Thyroid gland (tissue), 4 donors: ENCODE results near the gene LCN15.

Experiments
- POLR2A ChIP-seq, 2 donors: fragments of 450-650 bp; IDR thresholded peaks; one replicate each; pipeline ENCODE4 v1.6.1; 2017; ENCODE audit warnings: antibody characterized with exemption in 2 of 2, mild to moderate bottlenecking in 2 of 2, moderate library complexity in 1 of 2
- TF ChIP-seq, protein P1 (sequence below), 6 experiments: fragments of 200-600 bp in 3 of 6; fragments of 450-650 bp in 3 of 6; sonication (generic) in 3 of 6; IDR thresholded peaks; one replicate each; pipeline ENCODE4 v1.5.1; 2016 to 2019; ENCODE audit warnings: antibody characterized with exemption in 6 of 6, mild to moderate bottlenecking in 2 of 6, inconsistent platforms in 1 of 6, moderate library complexity in 1 of 6

DNA sequence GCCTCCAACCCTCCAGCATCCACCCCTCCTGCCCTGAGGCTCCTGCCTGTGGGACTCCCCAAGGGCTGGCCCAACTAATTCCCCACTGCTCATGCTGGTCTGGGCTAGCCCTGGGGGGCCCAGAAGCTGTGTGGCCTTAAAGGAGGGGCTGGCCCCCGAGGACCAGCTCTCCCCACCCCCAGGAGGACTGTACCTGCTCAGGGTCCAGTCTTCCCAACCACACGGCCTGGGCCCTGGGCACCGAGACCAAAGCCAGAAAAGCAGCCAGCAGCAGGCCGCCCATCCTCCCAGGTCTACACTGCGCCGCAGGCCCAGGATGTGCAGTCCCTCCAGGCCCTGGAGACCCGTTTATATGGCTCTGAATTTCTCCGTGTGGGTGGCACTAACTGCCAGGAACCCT lies 16.1 kb downstream of the LCN15 start, which contains the start of gene LCN6:
- TF ChIP-seq, protein P1, sequence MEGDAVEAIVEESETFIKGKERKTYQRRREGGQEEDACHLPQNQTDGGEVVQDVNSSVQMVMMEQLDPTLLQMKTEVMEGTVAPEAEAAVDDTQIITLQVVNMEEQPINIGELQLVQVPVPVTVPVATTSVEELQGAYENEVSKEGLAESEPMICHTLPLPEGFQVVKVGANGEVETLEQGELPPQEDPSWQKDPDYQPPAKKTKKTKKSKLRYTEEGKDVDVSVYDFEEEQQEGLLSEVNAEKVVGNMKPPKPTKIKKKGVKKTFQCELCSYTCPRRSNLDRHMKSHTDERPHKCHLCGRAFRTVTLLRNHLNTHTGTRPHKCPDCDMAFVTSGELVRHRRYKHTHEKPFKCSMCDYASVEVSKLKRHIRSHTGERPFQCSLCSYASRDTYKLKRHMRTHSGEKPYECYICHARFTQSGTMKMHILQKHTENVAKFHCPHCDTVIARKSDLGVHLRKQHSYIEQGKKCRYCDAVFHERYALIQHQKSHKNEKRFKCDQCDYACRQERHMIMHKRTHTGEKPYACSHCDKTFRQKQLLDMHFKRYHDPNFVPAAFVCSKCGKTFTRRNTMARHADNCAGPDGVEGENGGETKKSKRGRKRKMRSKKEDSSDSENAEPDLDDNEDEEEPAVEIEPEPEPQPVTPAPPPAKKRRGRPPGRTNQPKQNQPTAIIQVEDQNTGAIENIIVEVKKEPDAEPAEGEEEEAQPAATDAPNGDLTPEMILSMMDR (IDR thresholded peaks at IDR 0.05), result no peak
- no peak for TF ChIP-seq POLR2A (IDR thresholded peaks at IDR 0.05)
